SIG-M5 treated with dmso at 0.1 percent for 504 hours (cell line): Measurements from ENCODE around the gene SUN5.
"Not testable (repeated sequence)": the region's sequence is repeated elsewhere in the genome, so short reads cannot be mapped to it uniquely, and the experiment has no call there.

Source experiments
- DNase-seq: peaks from one replicate; lab custom pipeline; 2025; ENCODE audit not compliant: unreplicated experiment; lab: John Stamatoyannopoulos, UW

The SUN5 gene, protein sequence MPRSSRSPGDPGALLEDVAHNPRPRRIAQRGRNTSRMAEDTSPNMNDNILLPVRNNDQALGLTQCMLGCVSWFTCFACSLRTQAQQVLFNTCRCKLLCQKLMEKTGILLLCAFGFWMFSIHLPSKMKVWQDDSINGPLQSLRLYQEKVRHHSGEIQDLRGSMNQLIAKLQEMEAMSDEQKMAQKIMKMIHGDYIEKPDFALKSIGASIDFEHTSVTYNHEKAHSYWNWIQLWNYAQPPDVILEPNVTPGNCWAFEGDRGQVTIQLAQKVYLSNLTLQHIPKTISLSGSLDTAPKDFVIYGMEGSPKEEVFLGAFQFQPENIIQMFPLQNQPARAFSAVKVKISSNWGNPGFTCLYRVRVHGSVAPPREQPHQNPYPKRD

DNA sequence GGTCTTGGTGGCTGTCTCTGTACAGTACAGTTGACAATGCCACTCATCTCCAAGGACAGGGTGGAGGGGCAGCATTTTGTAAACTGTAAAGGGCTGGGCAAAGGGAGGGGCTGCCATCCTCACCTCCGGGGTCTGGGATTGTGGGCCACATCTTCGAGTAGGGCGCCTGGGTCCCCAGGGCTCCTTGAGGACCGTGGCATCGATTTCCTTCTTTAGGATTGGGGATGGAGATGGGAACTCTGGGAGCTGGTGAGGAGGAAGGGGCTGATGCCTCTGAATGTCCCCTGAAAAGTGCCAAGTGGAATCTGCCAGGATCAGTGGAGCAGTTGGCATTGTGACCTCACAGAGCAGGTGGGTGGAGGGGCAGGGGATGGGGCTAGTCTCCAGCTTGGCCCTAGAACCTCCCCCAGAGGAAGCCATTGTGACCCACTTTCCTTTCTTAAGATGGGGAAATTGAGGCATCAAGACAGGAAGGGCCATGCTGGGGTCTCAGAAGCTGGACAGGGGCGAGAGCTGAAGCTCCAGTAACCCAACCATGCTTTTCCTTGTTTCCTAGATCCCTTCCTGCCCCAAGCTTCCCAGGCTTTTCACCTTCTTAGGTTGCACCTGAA, at the start of gene SUN5:
TSS of gene SUN5 (minus strand) at position 293 of the 611 bp plus-strand sequence. CDS start at position 200, 93 bp downstream.
- no peak for DNase-seq

- DNase-seq = no peak
Measured at GRCh38 chr20:33053291-33054106, 49.3 kb upstream of the SUN5 start, which contains the start of gene BPIFB3. Gene BPIFB3 (plus strand): TSS chr20:33053903. CDS start chr20:33055436, 1,533 bp downstream.

DNA sequence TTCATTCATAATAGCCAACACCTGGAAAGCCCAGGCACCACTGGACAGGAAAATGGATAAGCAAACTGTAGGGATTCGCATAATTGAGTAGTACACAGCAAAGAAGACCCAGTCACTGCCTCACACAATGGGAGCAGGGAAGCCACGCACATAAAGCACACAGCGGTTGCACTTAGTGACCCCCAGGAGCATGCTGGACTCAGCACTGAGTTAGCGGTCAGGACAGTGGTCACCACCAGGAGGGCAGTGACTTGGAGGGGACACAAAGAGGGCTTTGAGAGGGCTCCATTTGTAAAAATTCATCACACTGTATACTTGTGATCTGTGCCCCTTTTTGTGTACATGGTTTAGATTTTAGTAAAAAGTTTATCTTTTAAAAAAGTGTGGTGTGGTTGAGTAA, 47.1 kb upstream of the SUN5 start:
- DNase-seq = no peak

DNA sequence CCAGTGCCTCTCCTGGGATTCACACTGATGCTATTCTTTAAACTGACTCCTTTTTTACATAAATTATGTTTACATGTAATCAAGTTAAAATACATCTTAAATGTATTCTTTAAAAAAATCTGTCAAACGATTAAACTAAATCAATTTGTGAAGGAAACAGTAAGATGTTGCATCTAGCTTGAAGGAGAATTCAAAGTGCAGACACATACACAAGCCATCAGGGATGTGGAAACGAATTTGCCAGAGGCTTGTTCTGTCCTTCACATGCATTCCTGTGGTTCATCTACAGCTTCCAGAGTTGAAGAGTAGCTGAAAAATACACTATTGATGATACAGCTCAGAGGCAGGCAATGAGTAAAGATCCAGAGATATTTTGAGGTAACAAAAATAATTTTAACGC, 42.2 kb upstream of the SUN5 start:
- DNase-seq = no peak

GRCh38 chr20:33045129-33045721, 41.0 kb upstream of the SUN5 start:
- not testable (repeated sequence) for DNase-seq

- DNase-seq = no peak
Measured at GRCh38 chr20:33043731-33044181, 39.5 kb upstream of the SUN5 start.

DNA sequence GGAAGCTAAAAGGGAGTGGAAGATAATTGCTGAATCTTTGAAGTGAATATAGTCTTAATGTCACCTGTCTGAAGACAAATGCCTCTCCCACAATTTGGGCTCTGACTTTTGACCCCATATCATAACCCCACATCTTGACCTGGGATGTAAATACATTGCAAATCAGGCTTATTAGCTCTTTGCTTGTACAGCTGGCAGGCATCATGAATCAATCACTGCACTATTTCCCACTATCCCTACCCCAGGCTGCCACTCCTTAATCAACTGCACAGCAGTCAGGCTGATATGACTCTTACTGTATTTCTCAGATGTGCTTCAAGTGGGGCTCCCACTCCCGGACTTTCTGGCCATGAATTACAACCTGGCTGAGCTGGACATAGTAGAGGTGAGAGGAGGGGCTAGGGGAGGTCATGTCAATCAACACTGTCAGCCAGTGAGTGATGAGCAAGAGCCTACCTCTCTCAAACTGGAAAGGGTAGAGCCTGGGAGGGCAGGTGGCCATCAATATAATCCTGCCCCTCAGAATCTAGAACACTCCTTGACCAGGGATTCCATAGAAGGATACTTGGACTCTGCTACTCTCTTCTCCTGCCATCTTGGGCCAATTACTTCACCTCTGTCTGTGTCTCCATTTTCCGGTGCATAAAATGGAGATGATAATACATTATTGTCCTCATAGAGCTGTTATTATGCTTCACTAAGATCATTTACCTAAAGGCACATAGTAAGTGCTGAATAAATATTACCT, 38.9 kb upstream of the SUN5 start:
- DNase-seq = no peak

DNA sequence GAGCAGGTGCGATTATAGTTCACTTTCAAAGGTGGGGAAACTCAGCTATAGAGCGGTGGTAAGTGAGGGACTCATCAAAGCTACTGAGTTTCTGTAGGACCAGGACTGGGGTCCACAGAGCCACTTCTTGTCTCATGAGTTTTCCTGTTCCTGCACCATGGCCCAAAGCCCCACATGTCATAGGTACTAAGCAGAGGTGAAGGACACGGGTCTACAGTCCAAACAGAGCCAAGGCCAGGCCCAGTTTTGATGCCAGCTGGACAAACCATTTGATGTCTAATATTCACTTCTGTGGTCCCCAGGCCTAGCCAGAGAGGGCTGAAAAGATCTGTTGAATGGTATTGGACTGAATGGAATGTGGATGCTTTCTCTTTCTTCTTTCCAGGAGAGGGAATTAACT, 38.2 kb upstream of the SUN5 start:
- no peak for DNase-seq

- DNase-seq = no peak
Measured at GRCh38 chr20:33038243-33038642, 34.0 kb upstream of the SUN5 start.

- DNase-seq = no peak
Measured at GRCh38 chr20:33037456-33037855, 33.2 kb upstream of the SUN5 start.

- no peak for DNase-seq
Measured at GRCh38 chr20:33034901-33035492, 30.8 kb upstream of the SUN5 start.

DNA sequence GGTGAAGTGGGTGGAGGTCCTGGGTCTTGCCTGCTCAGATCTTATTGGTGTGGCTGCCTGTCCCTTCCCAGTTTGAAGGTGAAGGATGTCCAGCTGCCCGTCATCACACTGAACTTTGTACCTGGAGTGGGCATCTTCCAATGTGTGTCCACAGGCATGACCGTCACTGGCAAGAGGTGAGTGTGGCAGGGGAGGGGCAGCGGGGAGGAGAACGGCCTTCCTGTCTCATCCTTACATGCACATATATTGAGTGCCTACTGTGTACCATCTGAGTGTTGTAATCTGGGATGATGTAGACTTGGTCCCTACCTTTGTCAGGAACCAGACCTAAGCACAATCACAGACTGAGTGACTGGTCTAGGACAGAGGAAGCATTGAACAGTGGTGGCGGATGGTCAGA, 29.9 kb upstream of the SUN5 start:
- no peak for DNase-seq

DNA sequence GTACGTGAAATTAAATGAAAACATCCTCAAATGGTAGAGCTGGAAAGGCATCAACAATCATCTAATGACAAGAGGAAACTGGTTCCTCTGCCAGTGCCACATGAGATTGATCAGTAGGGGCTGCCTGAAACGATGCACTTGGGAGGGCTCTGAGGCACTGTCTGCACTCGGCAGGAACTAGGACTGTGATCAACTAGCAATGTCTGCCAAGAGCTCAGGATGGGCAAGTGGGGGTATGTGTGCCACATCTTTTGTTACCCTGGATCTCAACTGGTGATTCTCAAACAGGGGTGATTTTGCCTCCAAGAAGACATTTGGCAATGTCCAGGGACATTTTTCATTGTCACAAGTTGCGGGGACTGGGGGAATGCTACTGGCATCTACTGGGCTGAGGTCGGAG, 29.1 kb upstream of the SUN5 start:
- DNase-seq = no peak

- DNase-seq = no peak
Measured at GRCh38 chr20:33032555-33032954, 28.3 kb upstream of the SUN5 start.

DNA sequence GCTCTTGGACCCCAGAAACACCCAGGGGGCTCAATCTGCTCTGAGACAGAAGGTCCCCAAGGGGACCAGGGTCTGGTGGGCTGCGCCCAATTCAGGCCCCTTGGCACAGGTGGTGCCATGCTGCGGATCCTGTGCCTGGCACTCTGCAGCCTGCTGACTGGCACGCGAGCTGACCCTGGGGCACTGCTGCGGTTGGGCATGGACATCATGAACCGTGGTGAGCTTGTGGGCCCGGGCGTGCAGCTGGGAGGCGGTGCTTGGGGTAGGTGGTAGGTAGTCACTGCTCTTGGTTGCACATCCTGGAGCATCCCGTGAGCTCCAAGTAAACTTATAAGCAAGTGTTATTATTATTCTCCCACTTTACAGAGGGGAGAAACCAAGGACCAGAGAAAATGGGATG, 27.3 kb upstream of the SUN5 start, which contains the start of gene BPIFB6:
TSS of gene BPIFB6 (plus strand) at position 118 of the 400 bp plus-strand sequence. CDS start at position 118, 0 bp downstream.
- DNase-seq = no peak

- no peak for DNase-seq
Measured at GRCh38 chr20:33030569-33030968, 26.3 kb upstream of the SUN5 start.

DNA sequence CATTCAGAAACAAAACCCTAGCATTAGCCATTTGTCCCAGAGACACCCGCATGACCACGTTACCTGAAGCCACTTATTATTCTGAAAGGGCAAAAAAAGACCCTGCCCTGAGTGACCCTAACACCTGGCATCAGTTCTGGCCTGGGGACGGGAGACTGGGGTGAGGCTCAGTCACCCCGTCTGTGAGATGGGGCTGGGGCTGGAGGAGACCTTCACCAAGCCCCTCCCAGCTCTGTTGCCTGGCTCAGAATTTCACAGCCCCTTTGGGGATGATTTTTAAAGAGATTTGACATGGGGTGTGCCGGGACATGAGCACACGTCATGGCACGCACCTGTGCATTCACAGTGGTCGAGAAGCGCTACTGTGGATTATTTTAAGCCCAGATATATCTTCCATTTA, 25.8 kb upstream of the SUN5 start:
- DNase-seq = no peak

- DNase-seq = no peak
Measured at GRCh38 chr20:33028875-33029274, 24.6 kb upstream of the SUN5 start.

- DNase-seq = no peak
Measured at GRCh38 chr20:33027769-33028751, 23.8 kb upstream of the SUN5 start.
